A673 (cell line): ENCODE measurements around the gene KISS1R. TPM values are rescaled to one million over a fixed set of nuclear protein-coding genes. Genes with fewer than 3 reads are reported as not detected.

Experiments used
- BruUV-seq: library from RNA; stranded (reverse); fragments of 400-500 nt; replicated peaks from 2 replicates; lab custom pipeline; 2021; lab: Mats Ljungman, UMichigan
- CTCF ChIA-PET: fragments of 300-600 bp; sonication (Branson Sonifier 250); formaldehyde crosslinking; loops from one replicate; lab custom pipeline; 2022; ENCODE audit warnings: antibody characterized with exemption; lab: Charles Lee
- POLR2A ChIA-PET: fragments of 300-600 bp; sonication (Branson Sonifier 250); formaldehyde crosslinking; loops from one replicate; lab custom pipeline; 2022; ENCODE audit warnings: antibody characterized with exemption; ENCODE audit not compliant: low non-redundant PET; lab: Charles Lee
- DNase-seq: peaks from one replicate; pipeline ENCODE4 v3.0.0-alpha.2; 2015; ENCODE audit warnings: low spot score
- H3K27ac ChIP-seq: fragments of 200-600 bp; sonication (generic); 2 replicates; pipeline ENCODE4 v1.5.1; 2016; ENCODE audit warnings: mixed run types, low read depth, mild to moderate bottlenecking, mixed read lengths, antibody characterized with exemption, low read length; ENCODE audit not compliant: poor library complexity, severe bottlenecking
- H3K27me3 ChIP-seq: fragments of 200-600 bp; sonication (generic); replicated peaks from 2 replicates; pipeline ENCODE4 v1.6.1; 2017; ENCODE audit warnings: mixed run types, low read depth, mild to moderate bottlenecking, mixed read lengths, antibody characterized with exemption, low read length; ENCODE audit not compliant: insufficient read depth, poor library complexity
- H3K36me3 ChIP-seq: fragments of 200-600 bp; sonication (generic); 2 replicates; pipeline ENCODE4 v1.6.1; 2016; ENCODE audit warnings: mixed run types, mild to moderate bottlenecking, mixed read lengths, antibody characterized with exemption, low read length; ENCODE audit not compliant: insufficient read depth, poor library complexity, severe bottlenecking
- H3K4me1 ChIP-seq: fragments of 200-600 bp; sonication (generic); 2 replicates; pipeline ENCODE4 v1.6.1; 2017; ENCODE audit warnings: mixed run types, mild to moderate bottlenecking, mixed read lengths, antibody characterized with exemption, low read length; ENCODE audit not compliant: insufficient read depth, poor library complexity, severe bottlenecking
- H3K4me3 ChIP-seq: fragments of 200-600 bp; sonication (generic); 2 replicates; pipeline ENCODE4 v1.5.1; 2016; ENCODE audit warnings: low read depth, mixed run types, mild to moderate bottlenecking, mixed read lengths, low read length; ENCODE audit not compliant: poor library complexity, severe bottlenecking
- H3K9me3 ChIP-seq: fragments of 200-600 bp; sonication (generic); 2 replicates; pipeline ENCODE4 v1.6.1; 2016; ENCODE audit warnings: mixed run types, low read depth, mild to moderate bottlenecking, mixed read lengths, antibody characterized with exemption, low read length; ENCODE audit not compliant: poor library complexity, severe bottlenecking
- CTCF ChIP-seq: fragments of 300-800, 200-600 bp; sonication (generic); conservative IDR thresholded peaks from 2 replicates; pipeline ENCODE4 v1.5.1; 2017; ENCODE audit warnings: low read depth, mild to moderate bottlenecking, antibody characterized with exemption, low read length, moderate library complexity, mixed read lengths
- EZH2 ChIP-seq: fragments of 200-600 bp; sonication (generic); IDR thresholded peaks from 2 replicates; pipeline ENCODE4 v1.6.1; 2017; ENCODE audit warnings: borderline replicate concordance, low read depth, mild to moderate bottlenecking, mixed read lengths, antibody characterized with exemption, low read length; ENCODE audit not compliant: poor library complexity, severe bottlenecking
- intact Hi-C: fragments of 100-400 bp; cut with micrococcal nuclease; formaldehyde crosslinking; loops from one replicate; pipeline ENCODE4 v1.10.0; 2022; ENCODE audit not compliant: unreplicated experiment
- total RNA-seq: library from RNA; stranded (reverse); gene quantifications from 2 replicates; pipeline ENCODE4 v1.2.3, GENCODE V29; 2021

Gene KISS1R
- total RNA-seq, 1 experiment from 2014 or later, result not detected

- ChIA-PET CTCF (no interaction called here), POLR2A (no interaction called here)
- no peak for DNase-seq
- intact Hi-C loops, result no loop called here
- BruUV-seq, result no TSS peak
- Histone ChIP-seq H3K27me3 (no peaks in the 10 kb centered on the region), H3K27ac (no peak overlapping the region), H3K9me3 (no peaks in the 10 kb centered on the region), H3K4me1 (peaks cover 14% of the 10 kb centered on the region), H3K4me3 (no peak overlapping the region), H3K36me3 (no peaks in the 10 kb centered on the region)
- TF ChIP-seq EZH2 (no peak), CTCF (no peak)
Observed at GRCh38 chr19:937259-937694, 20.1 kb downstream of the KISS1R start.

GRCh38 chr19:938233-938923 lies 21.2 kb downstream of the KISS1R start:
- H3K36me3 ChIP-seq, result no peaks in the 10 kb centered on the region
- H3K9me3 ChIP-seq, result no peaks in the 10 kb centered on the region
- no peaks in the 10 kb centered on the region for H3K27me3 ChIP-seq
- H3K27ac ChIP-seq, result no peak overlapping the region
- intact Hi-C loops, result no loop called here
- no TSS peak for BruUV-seq
- DNase-seq, result no peak
- ChIA-PET CTCF (no interaction called here), POLR2A (interaction anchor here (0.8 kb wide), 1 partner anchor 1099 kb away, joined by 5 read pairs; no protein-coding TSS in a partner anchor)
- H3K4me1 ChIP-seq, result peaks cover 14% of the 10 kb centered on the region
- TF ChIP-seq EZH2, result no peak
- no peak for TF ChIP-seq CTCF
- H3K4me3 ChIP-seq, result no peak overlapping the region

- TF ChIP-seq CTCF (no peak), EZH2 (no peak)
- CTCF ChIA-PET, result no interaction called here
- intact Hi-C loops, result no loop called here
- Histone ChIP-seq H3K4me1 (peaks cover 14% of the 10 kb centered on the region), H3K4me3 (no peak overlapping the region), H3K9me3 (no peaks in the 10 kb centered on the region), H3K27ac (no peak overlapping the region), H3K36me3 (no peaks in the 10 kb centered on the region), H3K27me3 (no peaks in the 10 kb centered on the region)
- POLR2A ChIA-PET, result no interaction called here
- BruUV-seq, result no TSS peak
- no peak for DNase-seq
Observed at GRCh38 chr19:939439-939838, 22.3 kb downstream of the KISS1R start.
